Hepatocyte (in vitro differentiated cells): ENCODE results near the gene PCDHGC5.

Experiments
- CTCF ChIP-seq: fragments of 200-600 bp; sonication (generic); IDR thresholded peaks from 2 replicates; pipeline ENCODE4 v1.5.1; 2016; ENCODE audit warnings: antibody characterized with exemption, mild to moderate bottlenecking; ENCODE audit not compliant: poor library complexity
- EZH2 ChIP-seq: fragments of 200-600 bp; sonication (generic); IDR thresholded peaks from 2 replicates; pipeline ENCODE4 v1.6.1; 2016; ENCODE audit warnings: antibody characterized with exemption, mild to moderate bottlenecking, borderline replicate concordance

- TF ChIP-seq CTCF = no peak
- no peak for TF ChIP-seq EZH2
These were observed 45.8 kb downstream of the PCDHGC5 start for GRCh38 chr5:141534492-141535213.
